Measurements from ENCODE around the gene TNFRSF6B.

The TNFRSF6B gene

DNA sequence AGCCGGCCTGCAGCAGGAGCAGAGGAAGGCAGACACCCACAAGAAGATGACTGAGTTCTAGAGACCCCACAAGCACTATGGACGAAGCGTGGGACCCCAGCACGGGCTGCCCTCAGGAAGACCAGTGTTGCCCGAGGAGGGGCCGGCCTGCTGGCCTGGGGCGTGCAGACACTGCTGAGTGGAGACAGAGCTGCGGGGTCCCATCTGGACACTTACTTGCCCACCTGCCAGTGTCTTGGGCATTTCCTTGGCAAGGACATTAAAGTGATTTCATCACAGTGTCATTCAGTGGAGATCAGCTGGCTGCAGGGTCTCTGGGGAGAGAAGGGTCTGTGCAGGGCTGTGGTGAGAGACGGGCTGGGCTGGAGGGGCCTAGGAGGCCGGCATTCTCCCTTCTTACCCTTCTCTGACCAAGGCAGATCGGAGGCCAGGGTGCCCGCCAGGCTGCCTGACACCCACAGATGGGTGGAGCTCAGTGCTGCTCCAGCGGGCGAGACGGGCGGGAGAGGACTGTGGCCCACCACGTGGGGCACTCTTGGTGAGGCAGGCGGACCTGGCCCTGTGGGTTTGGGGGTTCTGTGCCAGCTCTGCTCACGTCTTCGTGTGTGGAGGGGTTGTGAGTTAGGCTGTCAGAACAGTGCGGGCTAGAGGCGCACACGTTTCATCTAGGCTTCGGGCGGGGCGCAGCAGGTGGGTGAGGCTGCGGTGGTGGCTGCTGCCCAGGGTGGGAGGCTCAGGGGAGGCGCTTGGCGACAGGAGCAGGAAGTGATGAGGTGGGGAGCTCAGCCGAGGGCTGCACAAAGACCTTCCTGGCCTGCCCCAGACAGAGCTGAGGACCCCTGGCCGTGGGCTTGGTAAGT is 39.6 kb downstream of the TNFRSF6B start, which contains the start of gene LIME1:
Gene LIME1 (plus strand): TSS at position 806 of the 860 bp plus-strand sequence. CDS start 886 bp downstream, outside the sequence.
- peak within 1 kb of the TSS; percentile 20 for H3K4me3 ChIP-seq (ENCODE audit: low read depth, low read length)

DNA sequence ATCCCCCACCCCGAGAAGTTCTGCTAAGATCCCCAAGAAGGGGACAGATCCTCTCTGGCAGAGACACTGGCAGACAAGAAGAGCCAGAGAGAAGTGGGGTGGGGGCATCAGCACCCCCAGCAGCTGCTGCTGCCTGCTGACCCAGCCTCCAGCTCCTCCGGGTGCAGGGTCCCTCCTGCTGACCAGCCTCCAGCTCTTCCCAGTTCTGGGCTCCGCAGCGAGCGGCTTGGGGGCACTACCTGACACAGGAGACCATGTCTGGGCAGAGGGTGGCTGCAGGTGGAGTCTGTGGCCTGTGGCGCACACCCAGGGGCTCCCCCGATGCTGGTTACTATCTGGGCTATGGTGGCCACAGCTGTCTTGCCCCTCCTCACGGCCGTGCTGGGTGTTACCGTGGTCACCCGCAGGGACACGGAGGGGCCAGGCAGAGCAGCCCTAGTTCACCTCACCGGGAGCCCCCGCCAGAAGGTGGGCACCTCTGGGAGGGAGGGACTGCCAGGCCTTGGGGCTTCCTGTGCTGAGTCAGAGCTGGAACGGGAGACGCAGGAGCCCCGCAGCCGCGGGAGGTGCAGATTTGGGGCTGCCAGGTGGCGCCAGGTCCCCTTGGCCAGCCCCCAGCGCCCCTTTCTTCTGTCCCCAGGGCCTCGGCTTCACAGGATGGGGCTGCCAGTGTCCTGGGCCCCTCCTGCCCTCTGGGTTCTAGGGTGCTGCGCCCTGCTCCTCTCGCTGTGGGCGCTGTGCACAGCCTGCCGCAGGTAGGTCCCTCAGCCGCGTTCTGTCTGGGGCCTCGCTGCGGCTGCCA is 40.6 kb downstream of the TNFRSF6B start:
- H3K4me3 ChIP-seq (ENCODE audit: low read depth, low read length), result peak overlapping the region; percentile 20

DNA sequence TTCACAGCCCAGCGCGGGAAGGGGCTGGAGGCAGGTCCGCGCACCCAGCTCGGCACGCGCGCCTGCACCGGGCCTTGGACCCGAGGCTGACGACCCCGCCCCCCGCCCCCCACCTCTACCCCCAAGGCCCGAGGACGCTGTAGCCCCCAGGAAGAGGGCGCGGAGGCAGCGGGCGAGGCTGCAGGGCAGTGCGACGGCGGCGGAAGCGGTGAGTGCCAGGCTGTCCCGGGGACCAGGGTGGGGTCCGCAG is 41.2 kb downstream of the TNFRSF6B start:
- peak overlapping the region; percentile 20 for H3K4me3 ChIP-seq (ENCODE audit: low read depth, low read length)

DNA sequence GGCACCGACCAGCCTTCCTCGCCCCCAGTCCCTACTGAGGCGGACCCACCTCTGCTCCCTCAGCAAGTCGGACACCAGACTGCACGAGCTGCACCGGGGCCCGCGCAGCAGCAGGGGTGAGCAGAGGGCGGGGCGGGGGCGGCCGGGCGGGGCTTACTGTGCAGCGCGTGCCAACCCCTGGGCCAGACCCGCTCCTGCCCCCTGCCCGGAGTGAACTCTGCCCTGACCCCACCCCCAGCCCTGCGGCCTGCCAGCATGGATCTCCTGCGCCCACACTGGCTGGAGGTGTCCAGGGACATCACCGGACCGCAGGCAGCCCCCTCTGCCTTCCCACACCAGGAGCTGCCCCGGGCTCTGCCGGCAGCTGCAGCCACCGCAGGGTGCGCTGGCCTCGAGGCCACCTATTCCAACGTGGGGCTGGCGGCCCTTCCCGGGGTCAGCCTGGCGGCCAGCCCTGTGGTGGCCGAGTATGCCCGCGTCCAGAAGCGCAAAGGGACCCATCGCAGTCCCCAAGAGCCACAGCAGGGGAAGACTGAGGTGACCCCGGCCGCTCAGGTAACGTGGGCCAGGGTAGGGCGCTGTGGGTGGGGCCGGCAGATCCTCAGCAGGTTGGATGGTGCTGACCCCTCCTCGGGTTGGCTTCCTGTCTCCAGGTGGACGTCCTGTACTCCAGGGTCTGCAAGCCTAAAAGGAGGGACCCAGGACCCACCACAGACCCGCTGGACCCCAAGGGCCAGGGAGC is 41.7 kb downstream of the TNFRSF6B start:
- H3K4me3 ChIP-seq (ENCODE audit: low read depth, low read length), result no peak overlapping the region

DNA sequence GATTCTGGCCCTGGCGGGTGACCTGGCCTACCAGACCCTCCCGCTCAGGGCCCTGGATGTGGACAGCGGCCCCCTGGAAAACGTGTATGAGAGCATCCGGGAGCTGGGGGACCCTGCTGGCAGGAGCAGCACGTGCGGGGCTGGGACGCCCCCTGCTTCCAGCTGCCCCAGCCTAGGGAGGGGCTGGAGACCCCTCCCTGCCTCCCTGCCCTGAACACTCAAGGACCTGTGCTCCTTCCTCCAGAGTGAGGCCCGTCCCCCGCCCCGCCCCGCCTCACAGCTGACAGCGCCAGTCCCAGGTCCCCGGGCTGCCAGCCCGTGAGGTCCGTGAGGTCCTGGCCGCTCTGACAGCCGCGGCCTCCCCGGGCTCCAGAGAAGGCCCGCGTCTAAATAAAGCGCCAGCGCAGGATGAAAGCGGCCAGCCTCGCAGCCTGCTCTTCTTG is 42.3 kb downstream of the TNFRSF6B start:
- H3K4me3 ChIP-seq (ENCODE audit: low read depth, low read length), result no peak overlapping the region

DNA sequence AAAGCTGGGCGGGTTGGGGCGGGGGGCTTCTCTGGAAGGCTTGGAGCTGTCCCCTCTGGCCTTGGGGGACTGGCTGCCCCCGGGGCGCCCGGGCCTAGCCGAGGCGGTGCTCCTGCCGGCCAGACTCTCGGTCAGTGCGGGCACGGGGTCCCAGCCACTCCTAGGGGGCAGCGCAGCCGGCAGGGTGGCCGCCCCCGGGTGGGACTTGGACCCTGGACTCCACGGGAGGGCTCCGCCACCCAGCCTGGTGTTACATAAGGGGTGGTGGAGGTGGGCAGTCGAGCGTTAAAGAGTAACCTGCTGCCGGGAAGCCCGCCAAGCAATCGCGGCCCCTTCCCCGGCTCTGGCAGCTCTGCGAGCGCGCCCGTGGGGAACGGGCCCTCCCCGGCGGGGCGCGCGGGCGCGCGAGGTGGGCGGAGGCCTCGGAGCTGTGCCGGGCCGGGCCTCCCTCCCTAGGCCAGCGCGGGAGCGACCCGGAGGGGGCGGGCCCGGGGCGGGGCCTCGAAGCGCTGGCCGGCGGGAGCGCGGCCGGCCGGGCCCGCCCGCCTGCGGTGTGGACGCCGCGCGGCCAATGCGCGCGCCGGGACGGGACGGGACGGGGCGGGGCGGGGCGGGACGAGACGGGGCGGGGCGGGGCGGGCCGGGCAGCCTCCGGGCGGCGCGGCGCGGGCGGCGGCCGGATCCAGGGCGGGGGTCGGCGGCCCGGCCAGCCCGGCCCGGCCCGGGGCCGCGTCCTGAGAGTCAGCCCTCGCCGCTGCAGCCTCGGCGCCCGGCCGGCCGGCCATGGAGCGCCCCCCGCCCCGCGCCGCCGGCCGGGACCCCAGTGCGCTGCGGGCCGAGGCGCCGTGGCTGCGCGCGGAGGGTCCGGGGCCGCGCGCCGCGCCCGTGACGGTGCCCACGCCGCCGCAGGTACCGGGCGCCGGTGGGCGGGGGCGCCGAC is 42.9 kb downstream of the TNFRSF6B start, which contains the start of gene SLC2A4RG:
Gene SLC2A4RG (plus strand): TSS at position 647 of the 940 bp plus-strand sequence. CDS start 137 bp downstream, at position 784.
- H3K4me3 ChIP-seq (ENCODE audit: low read depth, low read length), result peak within 1 kb of the TSS; percentile 63

DNA sequence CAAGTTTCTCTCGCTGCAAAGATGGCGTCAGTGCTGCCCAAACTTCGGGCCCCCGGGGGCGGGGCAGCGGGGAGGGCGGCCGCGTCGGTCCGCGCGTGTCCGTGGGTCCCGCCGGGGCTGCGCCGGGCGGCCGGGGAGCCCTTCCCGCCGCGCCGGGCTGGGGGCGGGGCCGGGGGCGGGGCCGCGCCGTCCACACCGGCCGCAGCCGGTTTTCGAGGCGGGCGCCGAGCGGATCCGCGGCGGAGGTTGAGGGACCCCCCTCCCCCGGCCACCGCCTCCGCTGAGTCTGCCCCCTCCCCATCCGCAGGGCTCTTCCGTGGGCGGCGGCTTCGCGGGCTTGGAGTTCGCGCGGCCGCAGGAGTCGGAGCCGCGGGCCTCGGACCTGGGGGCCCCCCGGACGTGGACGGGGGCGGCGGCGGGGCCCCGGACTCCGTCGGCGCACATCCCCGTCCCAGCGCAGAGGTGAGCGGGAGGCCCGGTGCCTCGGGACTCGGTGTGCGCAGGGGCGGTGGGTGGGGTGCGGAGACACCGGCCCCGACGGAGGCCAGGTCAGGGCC is 43.7 kb downstream of the TNFRSF6B start:
- H3K4me3 ChIP-seq (ENCODE audit: low read depth, low read length), result peak overlapping the region; percentile 63

DNA sequence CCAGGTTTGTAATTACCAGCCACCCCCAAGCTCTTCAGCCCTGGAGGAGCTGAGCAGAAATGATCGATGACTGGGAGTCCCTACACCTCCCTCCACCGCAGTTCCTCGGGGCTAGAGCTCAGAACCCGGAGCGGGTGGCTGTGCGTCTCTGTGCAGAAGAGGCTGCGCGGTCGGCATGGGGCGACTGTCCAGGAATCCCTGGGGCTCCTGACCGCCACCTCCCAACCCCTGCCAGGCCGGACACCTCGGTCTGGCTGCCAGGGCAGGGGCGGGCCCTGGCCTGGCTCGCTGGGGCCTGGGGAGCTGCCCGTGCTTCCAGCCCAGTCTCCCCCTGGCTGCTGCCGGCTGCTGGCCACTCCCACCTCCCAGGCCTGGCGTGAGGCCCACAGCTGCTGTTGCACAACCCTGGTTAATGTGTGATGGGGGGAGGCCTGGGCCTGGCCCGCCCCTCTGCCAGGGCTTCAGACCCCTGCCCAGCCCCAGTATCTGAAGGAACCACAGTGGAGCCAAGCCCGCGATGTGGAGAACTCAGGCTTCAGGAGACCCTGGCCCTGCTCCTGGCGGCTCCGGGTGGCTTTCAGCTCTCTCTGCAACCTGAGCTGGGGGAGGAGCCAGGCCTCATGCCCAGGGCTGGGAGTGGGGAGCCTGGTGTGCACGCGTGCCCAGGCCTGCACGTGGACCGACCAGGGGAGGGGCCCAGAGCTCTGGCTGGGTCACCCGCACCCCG is 44.3 kb downstream of the TNFRSF6B start:
- H3K4me3 ChIP-seq (ENCODE audit: low read depth, low read length), result peak overlapping the region; percentile 63

DNA sequence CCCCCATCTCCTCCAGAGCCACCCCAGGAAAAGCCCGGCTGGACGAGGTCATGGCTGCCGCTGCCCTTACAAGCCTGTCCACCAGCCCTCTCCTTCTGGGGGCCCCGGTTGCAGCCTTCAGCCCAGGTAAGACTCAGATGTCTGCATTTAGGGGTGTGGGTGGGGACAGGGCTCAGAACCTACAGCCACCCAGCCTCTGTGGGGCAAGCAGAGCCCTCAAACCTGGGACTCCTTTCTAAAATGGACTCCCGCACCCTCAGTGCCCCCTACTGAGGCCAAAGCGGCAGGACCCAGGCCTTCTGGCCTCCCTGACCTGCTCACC is 44.9 kb downstream of the TNFRSF6B start:
- no peak overlapping the region for H3K4me3 ChIP-seq (ENCODE audit: low read depth, low read length)

DNA sequence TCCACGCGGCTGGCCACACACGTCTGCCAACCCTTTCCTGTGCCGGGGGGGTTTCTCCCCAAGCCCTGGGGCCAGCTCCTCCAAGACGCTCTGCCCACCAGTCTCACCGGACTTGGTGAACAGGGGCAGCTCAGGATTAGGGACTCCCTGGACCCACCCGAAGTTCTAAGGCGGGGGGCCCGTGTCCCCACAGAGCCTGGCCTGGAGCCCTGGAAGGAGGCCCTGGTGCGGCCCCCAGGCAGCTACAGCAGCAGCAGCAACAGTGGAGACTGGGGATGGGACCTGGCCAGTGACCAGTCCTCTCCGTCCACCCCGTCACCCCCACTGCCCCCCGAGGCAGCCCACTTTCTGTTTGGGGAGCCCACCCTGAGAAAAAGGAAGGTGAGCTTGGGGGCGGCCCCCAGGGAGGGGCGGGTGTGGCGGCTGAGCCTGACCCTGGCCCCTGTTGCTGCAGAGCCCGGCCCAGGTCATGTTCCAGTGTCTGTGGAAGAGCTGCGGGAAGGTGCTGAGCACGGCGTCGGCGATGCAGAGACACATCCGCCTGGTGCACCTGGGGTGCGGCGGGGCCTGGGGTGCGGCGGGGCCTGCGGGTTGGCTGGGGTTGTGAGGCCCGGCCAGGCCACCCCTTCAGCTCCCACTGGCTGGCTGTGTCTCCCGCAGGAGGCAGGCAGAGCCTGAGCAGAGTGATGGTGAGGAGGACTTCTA is 45.4 kb downstream of the TNFRSF6B start:
- no peak overlapping the region for H3K4me3 ChIP-seq (ENCODE audit: low read depth, low read length)

DNA sequence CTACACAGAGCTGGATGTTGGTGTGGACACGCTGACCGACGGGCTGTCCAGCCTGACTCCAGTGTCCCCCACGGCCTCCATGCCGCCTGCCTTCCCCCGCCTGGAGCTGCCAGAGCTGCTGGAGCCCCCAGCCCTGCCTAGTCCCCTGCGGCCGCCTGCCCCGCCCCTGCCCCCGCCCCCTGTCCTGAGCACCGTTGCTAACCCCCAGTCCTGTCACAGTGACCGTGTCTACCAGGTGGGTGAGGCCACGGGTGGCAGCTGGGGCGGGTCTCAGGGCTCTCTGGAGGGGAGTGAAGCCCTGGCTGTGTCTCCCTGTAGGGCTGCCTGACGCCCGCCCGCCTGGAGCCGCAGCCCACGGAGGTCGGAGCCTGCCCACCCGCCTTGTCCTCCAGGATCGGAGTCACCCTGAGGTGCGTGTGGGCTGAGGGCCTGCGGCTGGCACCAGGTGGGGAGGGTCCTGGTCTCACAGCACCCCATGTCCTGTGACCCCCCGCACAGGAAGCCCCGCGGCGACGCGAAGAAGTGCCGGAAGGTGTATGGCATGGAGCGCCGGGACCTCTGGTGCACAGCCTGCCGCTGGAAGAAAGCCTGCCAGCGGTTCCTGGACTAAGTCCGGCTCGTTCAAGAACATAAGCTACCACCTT is 46.1 kb downstream of the TNFRSF6B start:
- no peak overlapping the region for H3K4me3 ChIP-seq (ENCODE audit: low read depth, low read length)

DNA sequence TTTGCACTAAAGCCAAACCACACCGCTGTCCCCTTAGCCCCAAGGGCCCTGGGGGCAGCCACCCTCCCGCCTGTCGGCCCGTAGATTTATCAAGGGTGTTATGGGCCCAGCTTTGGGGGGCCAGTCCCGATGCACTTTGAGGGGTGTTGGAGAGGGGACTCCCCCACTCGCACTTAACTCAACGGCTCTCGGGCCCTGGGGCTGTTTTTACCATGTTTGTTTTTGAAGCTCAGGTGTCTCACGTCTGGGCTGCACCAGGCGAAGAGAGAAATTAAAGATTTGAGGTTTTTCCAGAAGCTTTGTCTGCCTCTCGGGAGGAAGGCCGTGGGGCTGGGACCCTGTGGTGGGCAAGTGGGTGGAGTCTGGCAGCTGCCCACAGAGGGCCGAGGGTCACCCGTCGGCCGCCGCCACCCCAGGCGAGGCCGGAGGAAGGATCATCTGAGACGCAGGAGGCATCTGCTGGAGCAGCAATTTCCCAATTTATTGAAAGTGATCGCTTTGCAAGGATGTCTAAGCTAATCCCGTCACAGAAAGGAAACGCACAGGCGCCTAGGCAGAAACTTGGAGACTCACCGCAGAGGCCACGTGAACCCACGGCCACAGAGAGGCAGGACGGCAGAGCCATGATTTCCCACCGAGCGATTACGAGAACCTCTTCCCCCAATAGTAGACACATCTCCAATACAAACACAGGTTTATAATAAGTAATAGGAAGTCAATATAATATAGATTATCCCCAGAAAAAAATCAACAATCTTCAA is 46.9 kb downstream of the TNFRSF6B start:
- no peak overlapping the region for H3K4me3 ChIP-seq (ENCODE audit: low read depth, low read length)

DNA sequence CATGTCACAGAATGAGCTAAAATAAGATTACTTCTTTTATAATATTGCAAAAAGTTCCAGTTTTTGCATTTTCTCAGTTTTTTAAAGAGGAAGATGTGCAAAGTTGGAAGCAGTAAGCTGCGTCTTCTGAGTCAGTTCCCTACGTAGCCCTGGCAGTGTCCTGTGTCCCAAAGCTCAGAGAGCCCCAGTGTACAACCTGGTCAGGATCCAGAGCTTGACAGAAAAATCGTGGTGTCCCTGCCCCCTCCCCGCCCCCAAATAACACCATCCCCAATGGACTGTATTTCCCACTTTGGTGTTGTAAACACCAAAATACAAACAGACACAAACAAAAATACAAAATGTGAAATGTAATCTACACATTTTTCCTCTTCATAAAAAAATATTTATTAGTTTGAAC is 47.7 kb downstream of the TNFRSF6B start:
- no peak overlapping the region for H3K4me3 ChIP-seq (ENCODE audit: low read depth, low read length)

DNA sequence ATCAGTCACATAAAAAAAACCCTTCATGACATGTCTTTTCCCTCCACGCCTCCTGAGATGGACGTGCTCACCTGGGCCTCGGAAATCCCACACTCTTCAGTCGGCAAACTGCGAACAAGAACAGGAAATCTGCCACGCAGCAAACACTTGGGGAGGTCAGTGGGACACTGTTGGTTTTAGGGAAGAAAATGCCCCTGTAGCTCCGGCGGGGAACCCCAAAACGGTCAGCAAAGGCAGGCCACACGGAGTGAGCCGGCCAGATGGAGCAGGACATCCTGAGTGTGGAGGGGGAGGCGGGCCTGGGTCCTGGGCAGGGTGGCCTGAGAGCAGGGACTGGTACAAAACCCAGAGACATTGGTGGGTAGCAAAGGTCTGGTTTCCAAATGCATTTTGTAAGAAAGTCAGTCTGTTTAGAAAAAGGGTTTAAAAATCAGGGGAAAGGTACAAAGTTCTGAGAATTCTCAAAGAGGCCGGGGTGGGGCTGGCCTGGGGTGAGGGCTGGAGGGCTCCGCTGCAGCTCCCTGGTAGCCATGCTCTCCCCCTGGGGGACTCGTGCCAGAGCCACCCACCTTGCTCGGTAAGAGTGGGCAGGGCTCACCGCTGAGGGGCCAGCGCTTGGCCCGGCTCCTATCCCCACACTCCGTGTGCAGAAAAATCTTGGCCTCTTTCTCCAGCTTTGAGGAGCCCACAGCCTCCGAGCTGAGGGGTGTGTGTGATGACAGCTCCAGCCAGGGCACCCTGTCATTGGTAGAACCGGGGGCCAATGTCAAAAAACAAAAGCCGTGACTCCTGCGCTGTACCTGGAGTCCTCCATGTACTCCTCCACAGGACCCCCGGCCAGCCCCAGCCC is 48.3 kb downstream of the TNFRSF6B start:
- H3K4me3 ChIP-seq (ENCODE audit: low read depth, low read length), result no peak overlapping the region

DNA sequence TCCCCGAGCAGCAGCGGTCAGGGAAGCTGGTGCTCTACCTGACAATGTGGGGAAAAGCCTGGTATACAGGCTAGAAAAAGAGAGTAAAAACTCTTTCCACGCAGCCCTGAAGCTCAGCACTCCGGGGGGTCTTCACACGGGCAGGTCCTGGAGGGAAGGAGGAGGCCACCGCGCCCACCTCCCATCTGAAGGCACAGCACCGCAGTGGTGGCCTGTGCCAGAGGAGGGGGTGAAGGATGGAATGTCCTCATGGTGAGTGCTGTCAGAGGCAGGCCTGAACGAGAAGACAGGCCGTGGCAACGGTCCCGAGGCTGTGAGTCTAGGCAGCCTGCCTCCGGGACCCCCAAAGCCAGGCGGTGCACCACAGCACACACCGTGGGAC is 49.0 kb downstream of the TNFRSF6B start:
- no peak overlapping the region for H3K4me3 ChIP-seq (ENCODE audit: low read depth, low read length)

DNA sequence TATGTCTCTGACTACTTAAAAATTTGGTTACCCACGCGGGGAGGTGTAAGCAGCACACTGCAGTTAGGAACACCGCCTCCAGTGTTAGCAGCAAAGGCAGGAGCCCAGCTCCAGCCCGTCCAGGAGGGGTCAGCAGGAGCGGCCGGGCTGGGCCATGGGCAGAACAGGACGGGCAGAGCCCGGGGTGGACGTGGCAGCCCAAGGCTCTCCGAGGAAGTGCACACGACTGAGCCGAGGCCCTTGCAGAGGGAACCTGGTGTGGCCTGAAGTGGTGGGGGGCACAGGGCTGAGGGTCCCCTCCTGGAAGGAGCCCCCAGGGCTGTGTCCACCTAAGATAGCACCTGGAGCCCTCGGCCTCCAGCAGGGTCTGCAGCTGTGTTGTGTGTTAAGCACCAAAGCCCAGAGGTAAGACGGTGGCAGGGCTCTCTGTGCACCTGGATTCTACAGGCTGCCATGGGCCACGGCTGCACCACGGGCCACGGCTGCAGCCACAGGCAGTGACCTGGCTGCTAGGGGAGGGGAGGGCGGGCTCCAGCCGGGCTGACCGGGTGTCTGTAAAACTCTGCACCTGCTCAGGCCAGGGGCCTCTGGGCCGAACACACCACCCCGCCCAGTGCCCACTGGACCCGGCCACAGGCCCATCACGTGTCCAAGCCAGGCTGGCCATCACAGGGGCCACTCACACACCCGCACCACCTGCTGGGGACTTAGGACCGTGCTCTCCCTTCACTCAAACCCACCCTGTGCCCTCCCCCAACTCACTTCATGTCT is 49.7 kb downstream of the TNFRSF6B start:
- no peak overlapping the region for H3K4me3 ChIP-seq (ENCODE audit: low read depth, low read length)
